GM12801 (cell line): ENCODE measurements around the gene SH3RF3.

ENCODE experiments used
- CTCF ChIP-seq: IDR thresholded peaks from one replicate; pipeline ENCODE4 v1.5.1; 2011; ENCODE audit warnings: control low read depth; ENCODE audit not compliant: insufficient read length; ENCODE audit errors: extremely low read depth

The SH3RF3 gene

GRCh38 chr2:109353806-109354745, 225.1 kb downstream of the SH3RF3 start:
- no peak for TF ChIP-seq CTCF

GRCh38 chr2:109355192-109355843, 226.3 kb downstream of the SH3RF3 start:
- no peak for TF ChIP-seq CTCF

- TF ChIP-seq CTCF, result no peak
These were observed 227.5 kb downstream of the SH3RF3 start for GRCh38 chr2:109356324-109357035.

- TF ChIP-seq CTCF, result no peak
These were observed 235.2 kb downstream of the SH3RF3 start for GRCh38 chr2:109364217-109364616.

- TF ChIP-seq CTCF, result no peak
These were observed 236.1 kb downstream of the SH3RF3 start for GRCh38 chr2:109365131-109365530.

GRCh38 chr2:109367683-109368082, 238.7 kb downstream of the SH3RF3 start:
- TF ChIP-seq CTCF, result no peak

GRCh38 chr2:109368798-109369197, 239.8 kb downstream of the SH3RF3 start:
- no peak for TF ChIP-seq CTCF
